ENCODE data around the gene CDH6.

The CDH6 gene

GRCh38 chr5:31193591-31194467 lies at the start of gene CDH6:
Gene CDH6 (plus strand): TSS chr5:31193686. CDS start chr5:31267474, 73,788 bp downstream.
- DNase-seq = peak in 48 of 51 donors; percentile 7 to 78 (median 46)

DNA sequence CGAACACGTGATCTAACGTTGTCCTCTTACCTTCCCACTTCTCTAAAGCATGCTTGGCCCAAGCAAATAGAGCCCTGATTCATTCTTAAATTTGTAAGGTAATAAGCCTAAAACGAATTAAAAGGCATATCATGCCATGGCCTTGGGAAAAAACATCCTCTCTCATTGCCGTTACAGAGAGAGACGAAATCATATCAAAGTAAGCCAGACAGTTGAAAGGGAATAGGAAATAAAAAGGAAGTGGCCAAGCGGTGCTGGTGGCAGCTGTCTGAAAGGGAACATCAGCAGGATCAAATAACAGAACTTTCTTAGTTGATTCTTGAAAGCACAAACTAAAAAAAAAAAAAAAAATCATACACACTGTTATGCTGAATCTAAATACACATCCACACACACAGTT lies 49.1 kb upstream of the CDH6 start:
- no peak for DNase-seq

DNA sequence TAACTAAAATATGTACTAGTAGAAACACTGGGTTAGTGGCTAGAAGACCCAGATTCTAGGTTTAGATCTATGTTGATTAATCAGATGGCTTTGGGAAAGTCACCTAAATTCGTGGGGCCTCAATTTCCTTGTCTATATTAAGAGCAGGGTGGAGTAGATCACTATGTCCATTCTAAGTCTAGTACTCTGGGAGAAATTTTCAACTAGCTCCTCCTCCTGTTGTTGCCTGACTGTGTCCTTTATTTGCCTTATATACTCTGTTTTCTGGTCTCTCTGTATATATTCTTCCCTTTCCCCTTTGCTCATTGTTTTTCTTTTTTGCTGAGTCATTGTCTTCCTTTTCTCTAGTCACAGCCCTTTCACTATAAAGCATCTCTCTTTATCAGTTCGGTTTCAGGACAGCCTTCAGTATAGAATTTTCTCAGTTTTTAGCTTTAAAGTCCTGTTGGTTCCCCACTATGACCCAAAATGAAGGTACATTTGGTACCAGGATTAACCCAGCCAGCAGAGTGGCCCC lies 44.5 kb upstream of the CDH6 start:
- DNase-seq = no peak

GRCh38 chr5:31153521-31153920 lies 40.0 kb upstream of the CDH6 start:
- no peak for DNase-seq

- peak in 1 of 51 donors; percentile 18 for DNase-seq
Observed at GRCh38 chr5:31156631-31157160, 36.8 kb upstream of the CDH6 start.

- no peak for DNase-seq
Observed at GRCh38 chr5:31157720-31158119, 35.8 kb upstream of the CDH6 start.

GRCh38 chr5:31158686-31159085 lies 34.8 kb upstream of the CDH6 start:
- DNase-seq = no peak

- DNase-seq = no peak
Observed at GRCh38 chr5:31161781-31162181, 31.7 kb upstream of the CDH6 start.

- no peak for DNase-seq
Observed at GRCh38 chr5:31165729-31166128, 27.8 kb upstream of the CDH6 start.

GRCh38 chr5:31169379-31169778 lies 24.1 kb upstream of the CDH6 start:
- no peak for DNase-seq

GRCh38 chr5:31172881-31173280 lies 20.6 kb upstream of the CDH6 start:
- DNase-seq = no peak

GRCh38 chr5:31173614-31174013 lies 19.9 kb upstream of the CDH6 start:
- DNase-seq = no peak

DNA sequence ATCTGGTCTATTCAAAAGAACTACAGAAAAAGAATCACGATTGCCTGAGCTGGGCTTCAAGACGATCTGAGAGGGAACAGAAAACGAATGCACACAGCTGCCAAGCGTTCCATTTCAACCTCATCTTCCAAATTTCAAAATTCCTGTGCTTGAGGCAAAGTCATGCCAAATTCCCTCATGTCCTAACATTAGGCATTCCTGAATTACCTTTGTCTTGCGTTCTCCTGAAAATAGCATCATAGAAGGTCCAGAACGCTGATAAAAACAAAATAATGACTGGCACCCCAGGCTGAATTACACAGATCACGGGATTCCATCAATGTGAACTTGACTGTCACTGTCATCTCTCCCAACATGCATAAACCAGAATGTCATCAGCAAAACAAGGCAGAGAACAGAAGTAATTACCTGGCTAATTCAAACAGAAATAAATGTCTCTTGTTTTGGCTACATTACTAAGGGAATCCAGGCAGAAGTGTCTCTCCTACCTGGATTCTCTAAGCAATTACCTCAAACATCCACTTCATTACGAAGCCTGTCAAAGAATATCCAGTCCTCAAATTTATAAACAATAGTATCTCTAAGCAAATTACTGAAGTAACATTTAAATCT lies 12.0 kb upstream of the CDH6 start:
- DNase-seq = no peak

DNA sequence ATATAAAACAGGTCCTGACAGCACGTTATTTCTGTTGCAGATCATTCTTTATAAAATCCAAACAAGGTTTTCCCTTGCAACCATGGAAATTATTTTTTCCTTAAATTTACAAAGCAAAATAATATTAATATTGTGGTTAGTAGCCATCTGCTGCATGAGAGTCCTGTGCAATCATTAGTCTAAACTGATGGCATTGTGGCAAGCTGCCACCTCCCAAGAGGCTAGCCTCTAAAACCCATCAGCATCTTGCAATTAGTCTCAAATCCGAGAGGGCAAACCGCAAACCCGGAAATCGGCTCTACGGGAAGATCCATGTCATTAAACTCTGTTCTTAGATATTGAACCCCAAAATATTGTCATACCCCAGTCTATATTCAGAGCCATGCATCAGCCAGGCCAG lies 11.3 kb upstream of the CDH6 start:
- DNase-seq = no peak

DNA sequence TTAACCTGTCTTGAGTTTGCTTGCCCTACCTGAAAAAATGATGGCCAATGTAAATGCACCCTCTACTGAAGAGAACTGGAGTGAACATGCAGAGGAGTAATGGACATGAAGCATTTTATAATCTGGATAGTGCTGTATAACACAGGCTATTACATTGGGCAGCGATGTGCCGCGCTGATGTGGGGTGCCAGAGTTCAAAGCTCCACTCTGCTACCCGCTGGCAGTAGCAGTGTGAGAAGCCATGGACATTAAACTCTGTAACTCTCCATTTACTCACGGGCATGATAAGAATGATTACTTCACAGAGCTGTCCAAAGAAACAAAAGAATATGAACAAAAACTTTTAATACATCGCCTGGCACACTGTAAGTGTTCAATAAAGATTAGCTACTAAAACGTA lies 7.5 kb upstream of the CDH6 start:
- DNase-seq = no peak

DNA sequence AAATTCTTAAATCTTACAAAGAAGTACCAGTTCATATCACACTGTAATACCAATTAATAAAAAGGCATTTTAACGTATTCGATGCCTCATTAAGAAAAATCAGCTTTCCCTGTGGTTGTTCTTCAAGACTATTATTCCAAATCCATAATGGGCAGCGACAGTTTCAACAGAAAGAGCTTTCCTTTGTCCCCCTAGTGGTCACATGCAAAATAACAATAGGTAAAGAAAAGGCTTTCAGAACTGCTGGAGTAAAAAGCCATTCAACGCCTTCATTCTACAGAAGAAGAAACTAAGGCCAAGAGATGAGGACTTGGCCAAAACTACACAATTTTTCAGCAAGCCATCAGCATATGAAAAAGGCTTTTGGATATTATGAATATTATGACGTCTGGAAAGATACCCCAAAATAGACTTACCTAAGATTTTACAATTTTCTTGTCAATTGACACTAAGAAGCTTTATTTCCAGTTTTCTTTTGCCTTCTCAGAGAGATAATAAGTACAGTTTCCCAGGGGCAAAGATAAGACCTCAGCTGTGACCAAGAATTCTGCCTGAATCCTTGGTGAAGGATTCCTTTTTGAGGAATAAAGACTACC lies 6.7 kb upstream of the CDH6 start:
- peak in 1 of 51 donors; percentile 18 for DNase-seq

- no peak for DNase-seq
Observed at GRCh38 chr5:31187591-31187990, 5.9 kb upstream of the CDH6 start.

DNA sequence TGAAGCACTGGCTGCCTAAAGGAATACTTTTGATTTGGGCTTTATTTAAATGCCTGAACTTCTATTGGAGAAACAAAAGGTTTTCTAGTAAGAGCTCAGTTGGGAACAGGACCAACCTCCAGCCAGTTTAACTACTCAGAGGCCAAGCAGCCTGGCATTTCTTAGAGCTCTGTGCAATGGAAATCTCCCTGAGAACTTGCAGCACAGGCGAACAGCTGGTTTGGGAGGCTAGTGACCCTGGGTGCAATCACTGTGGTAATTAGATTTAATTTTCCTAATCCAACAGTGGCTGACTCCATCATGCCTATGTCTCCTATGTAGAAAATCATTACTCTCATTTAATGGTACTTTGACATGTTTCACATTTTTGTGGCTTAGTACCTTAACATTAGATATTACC lies 1.0 kb upstream of the CDH6 start:
- no peak for DNase-seq

- no peak for DNase-seq
Observed at GRCh38 chr5:31193116-31193515, 370 bp upstream of the CDH6 start.

- DNase-seq = peak in 2 of 51 donors; percentile 1 to 15
Observed at GRCh38 chr5:31194468-31194813, 955 bp downstream of the CDH6 start.

DNA sequence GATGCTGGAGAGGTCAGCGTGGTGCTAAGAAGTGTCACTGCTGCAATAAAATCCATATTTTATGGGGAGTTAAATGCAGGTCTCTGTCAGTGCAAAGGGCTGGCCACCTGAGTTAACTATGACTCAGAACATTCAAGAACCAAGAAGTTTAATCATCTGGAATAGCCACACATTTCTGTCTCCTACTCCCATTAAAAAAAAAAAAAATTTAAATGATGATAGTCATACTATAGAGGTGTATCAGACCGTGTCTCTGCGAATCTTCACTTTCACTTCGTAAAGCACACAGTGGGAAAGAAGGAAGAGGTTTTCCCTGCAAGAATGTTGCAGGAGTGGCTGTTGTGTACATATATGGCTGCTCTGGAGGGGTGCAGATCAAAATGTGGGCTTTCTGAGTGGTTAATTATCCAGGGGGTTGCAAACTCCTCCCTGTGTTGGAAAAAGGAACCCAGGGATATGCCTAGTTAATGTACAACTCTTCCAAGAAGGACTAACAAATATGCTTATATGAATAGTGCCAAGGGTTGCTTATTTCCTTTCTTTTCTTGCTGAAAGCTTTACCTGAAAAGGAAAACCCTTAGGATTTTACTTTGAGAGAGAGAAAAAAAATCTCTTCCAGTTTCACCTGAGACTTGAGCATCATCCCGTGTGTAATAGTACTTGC lies 1.5 kb downstream of the CDH6 start:
- no peak for DNase-seq

DNA sequence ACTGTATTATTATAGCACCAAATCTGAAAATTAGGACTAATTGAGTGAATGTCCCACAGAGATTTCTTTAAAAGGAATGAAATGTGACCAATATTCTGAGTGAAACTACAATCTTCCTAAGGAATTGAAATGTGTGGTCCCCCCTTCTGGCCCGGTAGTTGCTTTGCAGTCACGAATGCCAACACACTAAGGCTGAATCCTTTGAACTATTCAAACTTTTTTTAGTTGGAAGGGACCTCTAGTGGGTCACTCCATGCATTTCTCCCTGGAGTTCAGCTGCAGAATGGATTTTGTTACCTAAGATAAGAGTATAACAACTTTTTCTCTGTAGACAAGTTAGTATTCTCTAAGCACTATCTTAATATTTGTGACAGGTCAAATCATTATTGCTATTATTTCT lies 2.8 kb downstream of the CDH6 start:
- DNase-seq = no peak
